Spleen (tissue), 11 donors: ENCODE results near the gene GPAT3. TPM values are rescaled to one million over a fixed set of nuclear protein-coding genes. Genes with fewer than 3 reads are reported as not detected.

ENCODE experiments used
- DNase-seq: peaks from one replicate; pipeline ENCODE4 v3.0.0-alpha.2; 2020
- H3K27ac ChIP-seq, 8 donors: fragments of 200-600 bp; sonication (generic) in 7 of 8; 1 replicate in 4 of 8; 2 replicates in 4 of 8; pipeline versions ENCODE4 v1.5.0 to v1.8.0; 2016 to 2021; ENCODE audit warnings: inconsistent platforms in 4 of 8, mild to moderate bottlenecking in 4 of 8, moderate library complexity in 1 of 8
- H3K27me3 ChIP-seq, 7 donors: fragments of 200-600 bp; sonication (generic) in 6 of 7; replicated peaks in 1 of 7; 1 replicate in 4 of 7; 2 replicates in 3 of 7; pipeline versions ENCODE4 v1.5.0 to v1.8.0; 2016 to 2021; ENCODE audit warnings: inconsistent platforms in 3 of 7, mild to moderate bottlenecking in 1 of 7
- H3K36me3 ChIP-seq, 6 donors: fragments of 200-600 bp; sonication (generic) in 5 of 6; 1 replicate in 4 of 6; 2 replicates in 2 of 6; pipeline versions ENCODE4 v1.5.0 to v1.8.0; 2016 to 2021; ENCODE audit warnings: inconsistent platforms in 2 of 6
- H3K4me1 ChIP-seq, 6 donors: fragments of 200-600 bp; sonication (generic) in 5 of 6; 1 replicate in 3 of 6; 2 replicates in 3 of 6; pipeline versions ENCODE4 v1.5.0 to v1.8.0; 2016 to 2021; ENCODE audit warnings: inconsistent platforms in 3 of 6
- H3K4me3 ChIP-seq, 8 donors: fragments of 200-600 bp; sonication (generic) in 7 of 8; 1 replicate in 4 of 8; 2 replicates in 4 of 8; pipeline versions ENCODE4 v1.5.0 to v1.8.0; 2016 to 2021; ENCODE audit warnings: inconsistent platforms in 4 of 8, mild to moderate bottlenecking in 4 of 8, moderate library complexity in 2 of 8
- H3K9me3 ChIP-seq, 8 donors: fragments of 200-600 bp; sonication (generic) in 7 of 8; 1 replicate in 4 of 8; 2 replicates in 4 of 8; pipeline versions ENCODE4 v1.5.0 to v1.8.0; 2016 to 2021; ENCODE audit warnings: inconsistent platforms in 4 of 8
- POLR2A ChIP-seq, 3 donors: fragments of 450-650 bp; IDR thresholded peaks; one replicate each; pipeline ENCODE4 v1.5.1; 2017; ENCODE audit warnings: antibody characterized with exemption in 3 of 3, mild to moderate bottlenecking in 1 of 3
- POLR2AphosphoS5 ChIP-seq, 3 donors: sonication (generic); formaldehyde crosslinking; IDR thresholded peaks; one replicate each; pipeline ENCODE4 v1.5.1; 2017; ENCODE audit warnings: antibody characterized with exemption in 3 of 3
- WGBS, 5 donors: extraction: QIAGEN DNeasy Blood & Tissue Kit in 3 of 5; methylation state at CpG; one replicate each; pipeline versions ENCODE4 v1.1.5 to v1.1.7; 2013 to 2018; 5-methylcytosine and 5-hydroxymethylcytosine counted together
- intact Hi-C: fragments of 100-400 bp; cut with DNase I; formaldehyde crosslinking; loops from one replicate; pipeline ENCODE4 v1.15.0; 2023; ENCODE audit warnings: low total_unique reads
- polyA plus RNA-seq, 3 donors: library from polyadenylated mRNA; stranded (reverse); fragments of 200-250 nt; gene quantifications; one replicate each; pipeline ENCODE4 v1.2.1, GENCODE V29; 2013
- total RNA-seq, 7 donors: library from RNA; depleted of rRNA in 3 of 7; stranded (reverse); fragments of >200 nt in 3 of 7; fragmentation: NEBNext Ultra II Directional in 4 of 7; extraction: Animal tissue kit (Norgen Biotek cat#: 25700) in 4 of 7; gene quantifications; one replicate each; pipeline versions ENCODE4 v1.1.0 to v1.2.1, GENCODE V29; 2016 to 2021
- TF ChIP-seq, protein P1 (sequence below), 11 experiments: fragments of 200-600 bp in 7 of 11; fragments of 450-650 bp in 4 of 11; sonication (generic) in 4 of 11; IDR thresholded peaks in 8 of 11; conservative IDR thresholded peaks in 3 of 11; 1 replicate in 7 of 11; 2 replicates in 4 of 11; pipeline versions ENCODE4 v1.4.0 to v1.8.0; 2016 to 2021; ENCODE audit warnings: antibody characterized with exemption in 11 of 11, inconsistent platforms in 4 of 11, mild to moderate bottlenecking in 1 of 11
- donor health status: healthy with polysubstance abuse.
- donor health status: DM: no; HTN: no; CAD: no; lungs with moderate emphysema.
- donor health status: DM: no; HTN: no; CAD: no.
- donor health status: Bipolar disorder and iron deficiency.
- donor health status: healthy.
- donor health status: DM: no; HTN: no; CAD: no.
- donor health status: DM: yes; HTN: yes; CAD: no.

The GPAT3 gene
- total and polyA plus RNA-seq, 10 donors = 0.70 to 29.1 (median 9.4) TPM

DNA sequence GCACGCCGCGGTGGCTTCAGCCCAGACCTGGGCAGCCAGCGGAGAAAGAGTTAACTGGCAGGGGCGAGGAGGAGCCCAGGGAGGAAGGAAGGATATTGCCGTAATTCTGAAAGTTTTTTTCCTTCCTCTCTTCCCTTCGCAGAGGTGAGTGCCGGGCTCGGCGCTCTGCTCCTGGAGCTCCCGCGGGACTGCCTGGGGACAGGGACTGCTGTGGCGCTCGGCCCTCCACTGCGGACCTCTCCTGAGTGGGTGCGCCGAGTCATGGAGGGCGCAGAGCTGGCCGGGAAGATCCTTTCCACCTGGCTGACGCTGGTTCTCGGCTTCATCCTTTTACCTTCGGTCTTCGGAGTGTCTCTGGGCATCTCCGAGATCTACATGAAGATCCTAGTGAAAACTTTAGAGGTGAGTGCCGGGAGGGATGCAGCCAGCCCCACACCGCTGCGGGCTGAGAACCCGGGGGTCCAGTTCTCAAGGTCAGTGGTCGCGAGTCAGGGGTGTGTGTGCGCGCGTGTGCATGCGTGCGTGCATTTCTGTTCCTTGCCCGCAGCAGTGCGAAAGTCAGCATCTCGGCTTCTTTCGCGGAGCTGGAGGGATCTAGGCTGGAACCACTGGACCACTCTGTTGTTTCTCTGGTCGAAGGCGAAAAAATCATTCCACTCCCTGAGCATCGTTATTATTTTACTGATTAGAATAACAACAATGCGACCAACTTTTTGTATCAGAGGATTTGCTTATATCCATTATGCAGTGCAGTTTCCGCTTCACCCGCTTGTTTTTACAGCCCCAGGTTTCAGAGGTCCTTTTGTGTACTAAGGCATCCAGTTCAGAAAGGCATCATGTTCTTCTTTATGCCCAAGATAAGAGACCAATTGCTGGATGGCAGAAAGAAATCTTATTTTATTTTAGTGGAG, 709 bp downstream of the GPAT3 start:
- DNase-seq = peak; percentile 86
- Histone ChIP-seq H3K27ac (peak overlapping the region; percentile 16 to 92 (median 77)), H3K4me1 (peaks cover 4 to 48% (median 22%) of the 10 kb centered on the region in 6 donors), H3K9me3 (no peaks in the 10 kb centered on the region), H3K36me3 (peaks cover 0 to 2% (median 0%) of the 10 kb centered on the region in 6 donors), H3K27me3 (peaks cover 0 to 54% (median 14%) of the 10 kb centered on the region in 7 donors), H3K4me3 (peak overlapping the region; percentile 65 to 84 (median 76))
- TF ChIP-seq, protein P1, sequence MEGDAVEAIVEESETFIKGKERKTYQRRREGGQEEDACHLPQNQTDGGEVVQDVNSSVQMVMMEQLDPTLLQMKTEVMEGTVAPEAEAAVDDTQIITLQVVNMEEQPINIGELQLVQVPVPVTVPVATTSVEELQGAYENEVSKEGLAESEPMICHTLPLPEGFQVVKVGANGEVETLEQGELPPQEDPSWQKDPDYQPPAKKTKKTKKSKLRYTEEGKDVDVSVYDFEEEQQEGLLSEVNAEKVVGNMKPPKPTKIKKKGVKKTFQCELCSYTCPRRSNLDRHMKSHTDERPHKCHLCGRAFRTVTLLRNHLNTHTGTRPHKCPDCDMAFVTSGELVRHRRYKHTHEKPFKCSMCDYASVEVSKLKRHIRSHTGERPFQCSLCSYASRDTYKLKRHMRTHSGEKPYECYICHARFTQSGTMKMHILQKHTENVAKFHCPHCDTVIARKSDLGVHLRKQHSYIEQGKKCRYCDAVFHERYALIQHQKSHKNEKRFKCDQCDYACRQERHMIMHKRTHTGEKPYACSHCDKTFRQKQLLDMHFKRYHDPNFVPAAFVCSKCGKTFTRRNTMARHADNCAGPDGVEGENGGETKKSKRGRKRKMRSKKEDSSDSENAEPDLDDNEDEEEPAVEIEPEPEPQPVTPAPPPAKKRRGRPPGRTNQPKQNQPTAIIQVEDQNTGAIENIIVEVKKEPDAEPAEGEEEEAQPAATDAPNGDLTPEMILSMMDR (IDR thresholded peaks at IDR 0.05 in 8 of 11, conservative IDR thresholded peaks at IDR 0.05 in 3 of 11) = no peak
- TF ChIP-seq POLR2AphosphoS5 (IDR thresholded peaks at IDR 0.05) (peak in 2 of 3 donors; percentile 39 to 49), POLR2A (IDR thresholded peaks at IDR 0.05) (peak in 1 of 3 donors; percentile 24)
- 8 to 11% (median 9%) methylated on average over 37 to 46 of the region's 46 CpGs for WGBS, 5 donors
- intact Hi-C loops = no loop called here

DNA sequence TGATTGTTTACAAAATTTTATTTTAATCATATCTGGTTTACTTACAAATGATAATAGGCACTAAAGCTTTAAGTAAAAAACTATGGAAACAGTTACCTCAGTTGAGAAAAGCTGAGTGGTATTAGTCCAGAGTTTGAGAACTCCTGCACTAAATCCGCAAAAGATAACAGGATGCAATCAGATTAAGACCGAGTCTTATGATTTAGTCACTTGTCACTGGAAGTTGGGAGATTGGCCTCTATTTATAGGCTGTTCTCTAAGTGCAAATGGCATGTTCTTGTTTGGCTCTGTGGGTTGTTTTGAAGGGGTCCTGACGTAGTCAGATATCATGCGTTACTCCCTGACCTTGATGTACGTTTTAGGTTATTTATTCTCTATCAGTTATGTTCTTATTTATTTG, 6.3 kb downstream of the GPAT3 start:
- TF ChIP-seq POLR2A (IDR thresholded peaks at IDR 0.05) = no peak
- TF ChIP-seq, protein P1 (IDR thresholded peaks at IDR 0.05 in 8 of 11, conservative IDR thresholded peaks at IDR 0.05 in 3 of 11) = no peak
- no peak for TF ChIP-seq POLR2AphosphoS5 (IDR thresholded peaks at IDR 0.05)
- Histone ChIP-seq H3K4me1 (peaks cover 0 to 19% (median 4%) of the 10 kb centered on the region in 6 donors), H3K27me3 (no peaks in the 10 kb centered on the region), H3K27ac (no peak overlapping the region), H3K36me3 (peaks cover 0 to 4% (median 0%) of the 10 kb centered on the region in 6 donors), H3K4me3 (no peak overlapping the region), H3K9me3 (no peaks in the 10 kb centered on the region)
- intact Hi-C loops = no loop called here
- 87 to 95% (median 92%) methylated on average over 5 of the region's 5 CpGs for WGBS, 5 donors
- DNase-seq = no peak

- Histone ChIP-seq H3K4me1 (peaks cover 0 to 14% (median 0%) of the 10 kb centered on the region in 6 donors), H3K27ac (no peak overlapping the region), H3K4me3 (no peak overlapping the region), H3K9me3 (no peaks in the 10 kb centered on the region), H3K36me3 (no peaks in the 10 kb centered on the region), H3K27me3 (no peaks in the 10 kb centered on the region)
- 83 to 89% (median 86%) methylated on average over 3 of the region's 3 CpGs for WGBS, 5 donors
- TF ChIP-seq POLR2A (IDR thresholded peaks at IDR 0.05) = no peak
- no peak for DNase-seq
- intact Hi-C loops = no loop called here
These were observed 10.9 kb downstream of the GPAT3 start for GRCh38 chr4:83546786-83547185.

GRCh38 chr4:83548151-83548905, 12.4 kb downstream of the GPAT3 start:
- H3K4me1 ChIP-seq = peaks cover 0 to 23% (median 2%) of the 10 kb centered on the region in 6 donors
- H3K36me3 ChIP-seq = no peaks in the 10 kb centered on the region
- no peaks in the 10 kb centered on the region for H3K9me3 ChIP-seq
- peak in 1 of 3 donors; percentile 81 for TF ChIP-seq POLR2AphosphoS5 (IDR thresholded peaks at IDR 0.05)
- TF ChIP-seq, protein P1 (IDR thresholded peaks at IDR 0.05 in 8 of 11, conservative IDR thresholded peaks at IDR 0.05 in 3 of 11) = no peak
- no peak for TF ChIP-seq POLR2A (IDR thresholded peaks at IDR 0.05)
- H3K4me3 ChIP-seq = no peak overlapping the region
- H3K27ac ChIP-seq = peak overlapping the region in 4 of 8 donors; percentile 6 to 60 (median 58)
- 46 to 64% (median 53%) methylated on average over 7 of the region's 7 CpGs for WGBS, 5 donors
- intact Hi-C loops = no loop called here
- DNase-seq = peak; percentile 86
- no peaks in the 10 kb centered on the region for H3K27me3 ChIP-seq
